ENCODE results near the gene MT4.

The MT4 gene

DNA sequence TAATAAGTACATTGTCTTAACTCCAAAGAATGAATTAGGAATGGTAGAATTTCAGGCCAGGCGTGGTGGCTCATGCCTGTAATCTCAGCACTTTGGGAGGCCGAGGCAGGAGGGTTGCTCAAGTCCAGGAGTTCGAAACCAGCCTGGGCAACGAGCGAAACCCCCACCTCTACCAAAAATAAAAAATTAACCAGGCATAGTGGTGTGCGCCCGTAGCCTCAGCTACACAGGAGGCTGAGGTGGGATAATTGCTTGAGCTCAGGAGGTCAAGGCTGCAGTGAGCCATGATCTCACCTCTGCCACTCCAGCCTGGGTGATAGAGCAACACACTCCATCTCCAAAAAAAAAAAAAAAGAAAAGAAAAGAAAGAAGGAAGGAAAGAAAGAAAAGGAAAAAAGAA is 26.5 kb upstream of the MT4 start:
- H3K4me1 ChIP-seq (ENCODE audit: control insufficient read depth, insufficient read depth, low read length) = no peaks in the 10 kb centered on the region
- H3K9me3 ChIP-seq (ENCODE audit: control insufficient read depth, low read length) = no peaks in the 10 kb centered on the region
- H3K4me3 ChIP-seq (ENCODE audit: insufficient read depth, low read depth, low read length) = no peak overlapping the region
- no peaks in the 10 kb centered on the region for H3K36me3 ChIP-seq (ENCODE audit: control insufficient read depth, insufficient read depth, low read length)
- 85 to 96% methylated on average over 7 of the region's 7 CpGs for WGBS, 2 experiments
- H3K27me3 ChIP-seq (ENCODE audit: control insufficient read depth, insufficient read depth, low read length, poor library complexity, severe bottlenecking) = no peaks in the 10 kb centered on the region
- no peak overlapping the region for H3K27ac ChIP-seq (ENCODE audit: insufficient read depth, low read depth, low read length, poor library complexity, severe bottlenecking)

DNA sequence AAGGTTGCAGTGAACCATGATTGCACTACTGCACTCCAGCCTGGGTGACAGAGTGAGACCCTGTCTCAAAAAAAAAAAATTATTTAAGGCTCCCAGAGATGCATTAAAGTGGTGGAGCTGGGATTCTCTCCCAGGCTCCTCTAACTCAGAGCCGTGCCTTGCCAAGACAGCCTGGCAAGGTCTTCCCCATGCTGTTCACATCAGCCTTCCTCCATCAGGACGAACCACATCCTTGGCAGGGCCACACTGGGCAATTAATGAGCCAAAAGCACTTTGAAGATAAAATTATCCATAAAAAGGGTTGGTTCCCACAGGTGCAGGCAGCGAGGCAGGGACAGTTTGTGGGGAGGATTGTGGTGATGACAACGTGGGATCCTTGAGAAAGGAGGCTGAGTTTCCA is 25.2 kb upstream of the MT4 start:
- H3K9me3 ChIP-seq (ENCODE audit: control insufficient read depth, low read length) = no peaks in the 10 kb centered on the region
- 91 to 95% methylated on average over 4 of the region's 4 CpGs for whole genome bisulfite sequencing, 2 experiments
- H3K4me1 ChIP-seq (ENCODE audit: control insufficient read depth, insufficient read depth, low read length) = no peaks in the 10 kb centered on the region
- no peaks in the 10 kb centered on the region for H3K27me3 ChIP-seq (ENCODE audit: control insufficient read depth, insufficient read depth, low read length, poor library complexity, severe bottlenecking)
- no peak overlapping the region for H3K4me3 ChIP-seq (ENCODE audit: insufficient read depth, low read depth, low read length)
- no peak overlapping the region for H3K27ac ChIP-seq (ENCODE audit: insufficient read depth, low read depth, low read length, poor library complexity, severe bottlenecking)
- H3K36me3 ChIP-seq (ENCODE audit: control insufficient read depth, insufficient read depth, low read length) = no peaks in the 10 kb centered on the region

DNA sequence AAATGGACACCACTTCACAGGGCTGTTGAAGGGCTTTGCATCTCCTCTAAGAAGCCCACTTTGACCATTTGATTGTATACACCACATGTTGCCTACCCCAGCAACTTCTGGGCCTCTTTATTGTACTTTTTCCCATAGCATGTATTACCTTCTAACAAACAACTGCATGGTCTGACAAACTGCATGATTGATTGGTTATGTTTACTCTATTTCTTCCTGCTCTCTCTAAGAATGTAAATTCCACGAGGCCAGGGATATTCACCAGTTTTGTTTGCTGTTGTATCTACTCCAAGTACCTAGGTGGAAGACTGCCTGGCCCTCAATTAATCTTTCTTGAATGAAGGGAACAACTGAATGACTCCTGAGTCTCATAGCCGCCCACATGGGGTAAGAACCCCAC is 22.8 kb upstream of the MT4 start:
- Histone ChIP-seq H3K27me3 (ENCODE audit: control insufficient read depth, insufficient read depth, low read length, poor library complexity, severe bottlenecking) (no peaks in the 10 kb centered on the region), H3K36me3 (ENCODE audit: control insufficient read depth, insufficient read depth, low read length) (no peaks in the 10 kb centered on the region), H3K9me3 (ENCODE audit: control insufficient read depth, low read length) (no peaks in the 10 kb centered on the region), H3K4me3 (ENCODE audit: insufficient read depth, low read depth, low read length) (no peak overlapping the region), H3K27ac (ENCODE audit: insufficient read depth, low read depth, low read length, poor library complexity, severe bottlenecking) (no peak overlapping the region), H3K4me1 (ENCODE audit: control insufficient read depth, insufficient read depth, low read length) (peaks cover 4% of the 10 kb centered on the region)
- WGBS, 2 experiments = 79 to 87% methylated on average over 2 of the region's 2 CpGs

DNA sequence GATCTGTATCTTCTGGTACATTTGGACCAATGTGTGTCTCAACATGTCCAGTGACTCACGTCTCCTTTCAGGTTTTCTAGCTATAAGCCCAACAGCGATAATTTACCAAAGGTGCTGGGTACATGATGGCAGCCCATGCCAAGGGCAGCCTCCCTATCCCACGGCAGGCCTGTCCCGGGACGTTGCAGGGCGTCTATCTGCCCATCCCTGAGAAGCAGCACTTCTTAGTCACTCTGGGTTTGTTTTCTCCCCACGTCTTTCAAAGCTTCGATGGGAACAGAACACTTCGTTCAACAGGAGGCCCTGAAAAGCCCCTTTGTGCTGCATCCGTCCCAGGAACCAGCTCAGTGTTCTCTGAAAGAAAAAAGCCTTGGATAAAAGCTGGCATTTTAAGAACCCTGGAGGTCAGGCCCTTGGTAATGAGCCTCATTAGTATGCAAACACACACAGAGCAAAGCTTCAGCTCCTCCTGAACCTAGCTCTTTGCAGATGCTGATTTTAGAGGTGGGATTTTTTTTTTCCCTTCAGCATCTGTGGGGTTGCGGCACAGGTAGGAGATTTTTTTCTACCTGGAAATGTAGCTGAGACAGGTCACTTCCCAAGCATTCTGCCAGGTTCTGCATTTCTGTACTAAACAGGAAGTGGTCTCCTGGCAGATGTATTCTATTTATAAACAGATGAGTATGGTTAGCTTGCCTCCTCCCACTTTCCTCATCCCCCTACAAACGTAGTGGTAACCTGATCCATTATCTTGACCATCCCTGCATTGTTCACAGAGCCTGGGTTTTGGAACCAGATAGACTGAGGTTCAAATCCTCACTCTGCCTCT is 17.5 kb upstream of the MT4 start:
- H3K4me3 ChIP-seq (ENCODE audit: insufficient read depth, low read depth, low read length) = no peak overlapping the region
- no peaks in the 10 kb centered on the region for H3K9me3 ChIP-seq (ENCODE audit: control insufficient read depth, low read length)
- peak overlapping the region; percentile 81 for H3K27ac ChIP-seq (ENCODE audit: insufficient read depth, low read depth, low read length, poor library complexity, severe bottlenecking)
- no peaks in the 10 kb centered on the region for H3K36me3 ChIP-seq (ENCODE audit: control insufficient read depth, insufficient read depth, low read length)
- WGBS, 2 experiments = 8 to 9% methylated on average over 12 of the region's 12 CpGs
- H3K4me1 ChIP-seq (ENCODE audit: control insufficient read depth, insufficient read depth, low read length) = peaks cover 14% of the 10 kb centered on the region
- H3K27me3 ChIP-seq (ENCODE audit: control insufficient read depth, insufficient read depth, low read length, poor library complexity, severe bottlenecking) = no peaks in the 10 kb centered on the region

- 69 to 73% methylated on average over 4 of the region's 4 CpGs for WGBS, 2 experiments
- Histone ChIP-seq H3K9me3 (ENCODE audit: control insufficient read depth, low read length) (no peaks in the 10 kb centered on the region), H3K27ac (ENCODE audit: insufficient read depth, low read depth, low read length, poor library complexity, severe bottlenecking) (peak overlapping the region; percentile 81), H3K4me1 (ENCODE audit: control insufficient read depth, insufficient read depth, low read length) (peaks cover 14% of the 10 kb centered on the region), H3K4me3 (ENCODE audit: insufficient read depth, low read depth, low read length) (no peak overlapping the region), H3K27me3 (ENCODE audit: control insufficient read depth, insufficient read depth, low read length, poor library complexity, severe bottlenecking) (no peaks in the 10 kb centered on the region), H3K36me3 (ENCODE audit: control insufficient read depth, insufficient read depth, low read length) (no peaks in the 10 kb centered on the region)
Observed at GRCh38 chr16:56547949-56548567, 16.8 kb upstream of the MT4 start.

DNA sequence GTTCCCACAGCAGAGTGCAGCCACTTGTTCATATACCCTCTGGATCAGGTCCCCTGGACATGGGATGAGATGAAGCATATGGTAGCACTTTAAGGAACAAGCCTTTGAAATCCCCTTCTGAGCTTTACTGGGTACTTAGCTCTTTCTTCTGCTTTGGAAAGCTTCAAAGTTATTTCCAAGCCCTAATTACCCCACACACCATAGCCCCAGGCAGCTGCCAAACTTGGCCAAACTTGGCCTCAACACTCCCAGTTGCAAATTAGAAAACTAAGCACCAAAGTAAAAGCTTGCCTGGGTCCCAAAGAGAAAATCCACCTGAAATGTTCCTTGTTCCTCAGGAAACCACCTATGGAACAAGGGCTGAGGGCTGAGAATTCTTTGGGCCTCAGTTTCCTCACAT is 15.7 kb upstream of the MT4 start:
- Histone ChIP-seq H3K36me3 (ENCODE audit: control insufficient read depth, insufficient read depth, low read length) (no peaks in the 10 kb centered on the region), H3K4me3 (ENCODE audit: insufficient read depth, low read depth, low read length) (no peak overlapping the region), H3K27me3 (ENCODE audit: control insufficient read depth, insufficient read depth, low read length, poor library complexity, severe bottlenecking) (no peaks in the 10 kb centered on the region), H3K9me3 (ENCODE audit: control insufficient read depth, low read length) (no peaks in the 10 kb centered on the region), H3K27ac (ENCODE audit: insufficient read depth, low read depth, low read length, poor library complexity, severe bottlenecking) (no peak overlapping the region), H3K4me1 (ENCODE audit: control insufficient read depth, insufficient read depth, low read length) (peaks cover 14% of the 10 kb centered on the region)

DNA sequence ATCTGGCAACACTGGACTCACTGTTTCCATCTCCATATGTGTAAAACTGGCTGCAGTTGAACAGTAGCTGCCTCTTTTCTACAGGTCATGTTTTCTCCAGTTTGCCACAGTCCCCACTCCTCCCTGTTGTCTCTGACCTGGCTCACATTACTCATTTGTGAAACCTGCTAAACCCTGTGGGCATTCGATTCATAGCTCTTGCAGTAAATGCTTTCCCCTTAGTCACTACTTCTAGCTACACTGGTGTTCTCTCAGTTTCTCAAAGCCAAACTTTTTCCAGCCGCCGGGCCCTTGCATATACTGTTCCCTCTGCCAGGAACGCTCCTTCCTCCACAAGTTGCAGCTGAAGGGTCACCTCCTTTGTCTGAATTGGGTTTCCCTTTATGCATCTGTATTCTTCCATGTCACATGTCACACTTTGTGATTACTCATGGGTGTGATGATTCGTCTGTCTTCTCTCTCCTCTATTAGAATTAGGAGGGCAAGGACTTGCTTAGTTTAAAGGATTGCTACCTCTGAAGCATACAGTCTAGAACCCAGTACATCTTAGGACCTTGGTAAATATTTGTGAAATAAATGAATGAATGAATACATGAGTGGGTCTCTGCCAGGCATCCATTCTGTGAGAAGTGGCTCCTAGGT is 15.0 kb upstream of the MT4 start:
- no peaks in the 10 kb centered on the region for H3K36me3 ChIP-seq (ENCODE audit: control insufficient read depth, insufficient read depth, low read length)
- 90 to 98% methylated on average over 5 of the region's 5 CpGs for WGBS, 2 experiments
- H3K27me3 ChIP-seq (ENCODE audit: control insufficient read depth, insufficient read depth, low read length, poor library complexity, severe bottlenecking) = no peaks in the 10 kb centered on the region
- H3K9me3 ChIP-seq (ENCODE audit: control insufficient read depth, low read length) = no peaks in the 10 kb centered on the region
- H3K27ac ChIP-seq (ENCODE audit: insufficient read depth, low read depth, low read length, poor library complexity, severe bottlenecking) = no peak overlapping the region
- H3K4me3 ChIP-seq (ENCODE audit: insufficient read depth, low read depth, low read length) = no peak overlapping the region
- peaks cover 14% of the 10 kb centered on the region for H3K4me1 ChIP-seq (ENCODE audit: control insufficient read depth, insufficient read depth, low read length)

GRCh38 chr16:56551796-56552738 is 12.8 kb upstream of the MT4 start:
- H3K27me3 ChIP-seq (ENCODE audit: control insufficient read depth, insufficient read depth, low read length, poor library complexity, severe bottlenecking) = no peaks in the 10 kb centered on the region
- no peaks in the 10 kb centered on the region for H3K9me3 ChIP-seq (ENCODE audit: control insufficient read depth, low read length)
- H3K27ac ChIP-seq (ENCODE audit: insufficient read depth, low read depth, low read length, poor library complexity, severe bottlenecking) = no peak overlapping the region
- WGBS, 2 experiments = 87% methylated on average over 10 to 11 of the region's 11 CpGs
- H3K36me3 ChIP-seq (ENCODE audit: control insufficient read depth, insufficient read depth, low read length) = no peaks in the 10 kb centered on the region
- no peak overlapping the region for H3K4me3 ChIP-seq (ENCODE audit: insufficient read depth, low read depth, low read length)
- peaks cover 10% of the 10 kb centered on the region for H3K4me1 ChIP-seq (ENCODE audit: control insufficient read depth, insufficient read depth, low read length)

DNA sequence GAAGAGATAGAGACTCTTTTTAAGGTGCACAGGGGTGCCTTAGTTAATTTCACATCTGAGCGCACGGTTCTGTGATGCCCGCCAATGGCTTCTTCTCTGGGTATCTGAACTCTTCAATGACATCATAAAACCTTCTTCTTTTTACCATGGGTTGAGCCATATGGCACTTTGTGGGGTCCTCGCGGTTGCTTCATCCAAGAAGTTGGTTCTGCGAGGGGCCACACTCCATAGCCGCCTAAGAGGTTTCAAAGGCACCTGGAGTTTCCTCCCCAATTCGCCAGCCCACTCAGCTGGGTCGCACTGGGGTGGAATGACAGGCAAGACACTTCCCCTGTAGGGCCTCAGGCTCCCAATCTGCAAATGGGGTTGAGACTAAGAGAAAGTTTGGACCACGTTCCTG is 10.4 kb upstream of the MT4 start:
- H3K4me3 ChIP-seq (ENCODE audit: insufficient read depth, low read depth, low read length) = no peak overlapping the region
- no peaks in the 10 kb centered on the region for H3K9me3 ChIP-seq (ENCODE audit: control insufficient read depth, low read length)
- no peaks in the 10 kb centered on the region for H3K27me3 ChIP-seq (ENCODE audit: control insufficient read depth, insufficient read depth, low read length, poor library complexity, severe bottlenecking)
- H3K36me3 ChIP-seq (ENCODE audit: control insufficient read depth, insufficient read depth, low read length) = no peaks in the 10 kb centered on the region
- 94% methylated on average over 10 of the region's 10 CpGs for WGBS, 2 experiments
- no peak overlapping the region for H3K27ac ChIP-seq (ENCODE audit: insufficient read depth, low read depth, low read length, poor library complexity, severe bottlenecking)
- no peaks in the 10 kb centered on the region for H3K4me1 ChIP-seq (ENCODE audit: control insufficient read depth, insufficient read depth, low read length)

Measured in ectodermal cell (in vitro differentiated cells).